ENCODE measurements around the gene TGOLN2. TPM values are rescaled to one million over a fixed set of nuclear protein-coding genes. Genes with fewer than 3 reads are reported as not detected.

The TGOLN2 gene
- polyA plus RNA-seq, 3 donors: 68.2 to 157 (median 111) TPM

- Histone ChIP-seq H4K20me1 (ENCODE audit: insufficient read depth, low read length) (peaks cover 7% of the 10 kb centered on the region), H2AFZ (ENCODE audit: insufficient read depth, low read depth, low read length, poor library complexity, severe bottlenecking) (peak overlapping the region; percentile 23), H3K27me3 (ENCODE audit: control insufficient read depth in 2 of 2, insufficient read depth in 2 of 2, low read length in 2 of 2) (no peaks in the 10 kb centered on the region), H3K79me2 (ENCODE audit: insufficient read depth, low read length) (no peaks in the 10 kb centered on the region), H3K4me3 (replicated peaks in 1 of 3; ENCODE audit: low read depth in 2 of 3, low read length in 3 of 3) (peak overlapping the region in 1 of 3 experiments; percentile 69), H3K27ac (ENCODE audit: low read depth in 1 of 2, low read length in 2 of 2) (peak overlapping the region; percentile 69 to 73), H3K36me3 (replicated peaks in 1 of 2; ENCODE audit: control insufficient read depth in 1 of 2, insufficient read depth in 2 of 2, low read length in 2 of 2) (peaks cover 4 to 12% of the 10 kb centered on the region in 2 donors), H3K4me1 (ENCODE audit: control insufficient read depth in 1 of 2, insufficient read depth in 2 of 2, low read length in 2 of 2) (peaks cover 46 to 50% of the 10 kb centered on the region in 2 donors), H3K9ac (ENCODE audit: insufficient read depth, low read length, poor library complexity, severe bottlenecking) (peak overlapping the region; percentile 18), H3K9me3 (replicated peaks in 1 of 2; ENCODE audit: control insufficient read depth in 1 of 2, insufficient read depth in 1 of 2, low read length in 2 of 2) (no peaks in the 10 kb centered on the region), H3K4me2 (replicated peaks; ENCODE audit: extremely low read depth, low read length, poor library complexity, severe bottlenecking) (peak overlapping the region; percentile 73)
- 33% methylated on average over 10 of the region's 15 CpGs for WGBS (ENCODE audit: insufficient coverage)
- peaks cover 46% of the 10 kb centered on the region for H3K4me1 Mint-ChIP-seq
- H3K36me3 Mint-ChIP-seq: peaks cover 8 to 16% of the 10 kb centered on the region in 2 donors
- peaks cover 4 to 13% (median 6%) of the 10 kb centered on the region in 3 donors for H3K27me3 Mint-ChIP-seq (ENCODE audit: low read depth in 3 of 3)
- no peak for TF ChIP-seq CTCF (IDR thresholded peaks at IDR 0.05)
- intact Hi-C loops (cut with micrococcal nuclease): no loop called here
- H3K27ac Mint-ChIP-seq: peak overlapping the region in 6 of 7 donors; percentile 84 to 94 (median 92)
- peak overlapping the region; percentile 81 to 93 for H3K4me3 Mint-ChIP-seq
- no peaks in the 10 kb centered on the region for H3K9me3 Mint-ChIP-seq
- peak; percentile 30 to 59 (median 49) for DNase-seq
Measured at GRCh38 chr2:85308896-85309555, 18.8 kb downstream of the TGOLN2 start.

GRCh38 chr2:85308201-85308600 is 19.6 kb downstream of the TGOLN2 start:
- H3K36me3 ChIP-seq (replicated peaks in 1 of 2; ENCODE audit: control insufficient read depth in 1 of 2, insufficient read depth in 2 of 2, low read length in 2 of 2): peaks cover 0 to 4% of the 10 kb centered on the region in 2 donors
- DNase-seq: no peak
- no peak overlapping the region for H3K4me3 ChIP-seq (replicated peaks in 1 of 3; ENCODE audit: low read depth in 2 of 3, low read length in 3 of 3)
- no peak overlapping the region for H3K4me3 Mint-ChIP-seq
- no peaks in the 10 kb centered on the region for H3K9me3 ChIP-seq (replicated peaks in 1 of 2; ENCODE audit: control insufficient read depth in 1 of 2, insufficient read depth in 1 of 2, low read length in 2 of 2)
- intact Hi-C loops (cut with micrococcal nuclease): no loop called here
- H3K27ac Mint-ChIP-seq: peak overlapping the region in 3 of 7 donors; percentile 10 to 61 (median 20)
- H3K27ac ChIP-seq (ENCODE audit: low read depth in 1 of 2, low read length in 2 of 2): no peak overlapping the region
- H3K9ac ChIP-seq (ENCODE audit: insufficient read depth, low read length, poor library complexity, severe bottlenecking): no peak overlapping the region
- 93% methylated on average over 2 of the region's 6 CpGs for WGBS (ENCODE audit: insufficient coverage)
- H3K27me3 ChIP-seq (ENCODE audit: control insufficient read depth in 2 of 2, insufficient read depth in 2 of 2, low read length in 2 of 2): no peaks in the 10 kb centered on the region
- H3K79me2 ChIP-seq (ENCODE audit: insufficient read depth, low read length): no peaks in the 10 kb centered on the region
- H3K9me3 Mint-ChIP-seq: no peaks in the 10 kb centered on the region
- TF ChIP-seq CTCF (IDR thresholded peaks at IDR 0.05): no peak
- peaks cover 3 to 7% of the 10 kb centered on the region in 2 donors for H3K36me3 Mint-ChIP-seq
- H3K4me2 ChIP-seq (replicated peaks; ENCODE audit: extremely low read depth, low read length, poor library complexity, severe bottlenecking): peak overlapping the region; percentile 62
- no peaks in the 10 kb centered on the region for H4K20me1 ChIP-seq (ENCODE audit: insufficient read depth, low read length)
- H2AFZ ChIP-seq (ENCODE audit: insufficient read depth, low read depth, low read length, poor library complexity, severe bottlenecking): no peak overlapping the region
- peaks cover 46 to 50% of the 10 kb centered on the region in 2 donors for H3K4me1 ChIP-seq (ENCODE audit: control insufficient read depth in 1 of 2, insufficient read depth in 2 of 2, low read length in 2 of 2)
- H3K27me3 Mint-ChIP-seq (ENCODE audit: low read depth in 3 of 3): peaks cover 6 to 13% (median 9%) of the 10 kb centered on the region in 3 donors
- peaks cover 46% of the 10 kb centered on the region for H3K4me1 Mint-ChIP-seq

Measured in CD14-positive monocyte (primary cell).